HepG2 (cell line): Measurements from ENCODE around the gene SHISA7. TPM values are rescaled to one million over a fixed set of nuclear protein-coding genes. Genes with fewer than 3 reads are reported as not detected.

Experiments used
- ATF1 ChIP-seq: IDR thresholded peaks from 2 replicates; pipeline ENCODE4 v1.6.1; 2016; ENCODE audit warnings: mild to moderate bottlenecking, control low read depth
- FOXA1 ChIP-seq, 2 experiments: fragments of 450-650 bp in 1 of 2; sonication (generic) in 1 of 2; formaldehyde crosslinking in 1 of 2; IDR thresholded peaks; 2 replicates each; pipeline versions ENCODE4 v1.4.0 to v1.6.1; 2016 to 2020; ENCODE audit warnings: missing genetic modification reagents in 1 of 2
- HDAC2 ChIP-seq: sonication (generic); formaldehyde crosslinking; IDR thresholded peaks from 2 replicates; pipeline ENCODE4 v1.4.0; 2020; ENCODE audit warnings: missing genetic modification reagents
- MED8 ChIP-seq: sonication (generic); formaldehyde crosslinking; IDR thresholded peaks from 2 replicates; pipeline ENCODE4 v1.8.1; 2023; ENCODE audit warnings: mild to moderate bottlenecking, missing genetic modification reagents; ENCODE audit not compliant: insufficient replicate concordance
- RARG ChIP-seq: sonication (generic); formaldehyde crosslinking; IDR thresholded peaks from 2 replicates; pipeline ENCODE4 v1.4.0; 2020; ENCODE audit warnings: low read depth, mild to moderate bottlenecking, missing genetic modification reagents
- RBFOX2 ChIP-seq: fragments of 200-400 bp; formaldehyde crosslinking; IDR thresholded peaks from 2 replicates; pipeline ENCODE4 v1.6.1; 2017; ENCODE audit warnings: low read depth, mild to moderate bottlenecking, low read length
- SALL2 ChIP-seq: sonication (generic); formaldehyde crosslinking; IDR thresholded peaks from 2 replicates; pipeline ENCODE4 v1.8.1; 2023; ENCODE audit warnings: mild to moderate bottlenecking, missing genetic modification reagents, inconsistent platforms
- SIN3B ChIP-seq: fragments of 150-350 bp; IDR thresholded peaks from 2 replicates; pipeline ENCODE4 v1.6.1; 2014; ENCODE audit warnings: low read length
- THRA ChIP-seq: sonication (generic); formaldehyde crosslinking; IDR thresholded peaks from 2 replicates; pipeline ENCODE4 v1.4.0; 2020; ENCODE audit warnings: missing genetic modification reagents, borderline replicate concordance
- ZBTB44 ChIP-seq: sonication (generic); formaldehyde crosslinking; IDR thresholded peaks from 2 replicates; pipeline ENCODE4 v1.4.0; 2020; ENCODE audit warnings: missing genetic modification reagents
- ZFP37 ChIP-seq: sonication (generic); formaldehyde crosslinking; IDR thresholded peaks from 2 replicates; pipeline ENCODE4 v1.4.0; 2020; ENCODE audit warnings: missing genetic modification reagents, borderline replicate concordance
- ZMYM4 ChIP-seq: sonication (generic); formaldehyde crosslinking; IDR thresholded peaks from 2 replicates; pipeline ENCODE4 v1.8.1; 2023; ENCODE audit warnings: mild to moderate bottlenecking, missing genetic modification reagents
- ZNF775 ChIP-seq: sonication (generic); formaldehyde crosslinking; IDR thresholded peaks from 2 replicates; pipeline ENCODE4 v1.4.0; 2020; ENCODE audit warnings: missing genetic modification reagents, mild to moderate bottlenecking, moderate library complexity, borderline replicate concordance
- polyA plus RNA-seq, 8 experiments: library from polyadenylated mRNA; depleted of rRNA in 3 of 8; stranded (reverse) in 7 of 8; unstranded in 1 of 8; fragments of >200 nt; fragmentation: Illumina TruSeq in 4 of 8; extraction: Trizol in 4 of 8; gene quantifications; 2 replicates each; pipeline versions ENCODE4 v1.2.1 to v1.2.3, GENCODE V29; 2011 to 2016; ENCODE audit warnings: low read depth in 4 of 8, missing spikeins in 1 of 8, mixed read lengths in 1 of 8; ENCODE audit not compliant: insufficient read depth in 1 of 8
- total RNA-seq, 5 experiments: library from RNA; depleted of rRNA; stranded (reverse); fragments of >200 nt; fragmentation: Illumina TruSeq; extraction: Trizol; gene quantifications; 2 replicates each; pipeline ENCODE4 v1.2.3, GENCODE V29; 2016; ENCODE audit warnings: low read depth in 1 of 5
- TF ChIP-seq, protein P1 (sequence below): sonication (generic); formaldehyde crosslinking; IDR thresholded peaks from 2 replicates; pipeline ENCODE4 v1.4.0; 2020; ENCODE audit warnings: missing genetic modification reagents
- TF ChIP-seq, protein P2 (sequence below): sonication (generic); formaldehyde crosslinking; IDR thresholded peaks from 2 replicates; pipeline ENCODE4 v1.8.0; 2022; ENCODE audit warnings: missing genetic modification reagents, mild to moderate bottlenecking, inconsistent platforms, borderline replicate concordance
- TF ChIP-seq, protein P3 (sequence below): IDR thresholded peaks from 2 replicates; pipeline ENCODE4 v1.6.1; 2018; ENCODE audit warnings: missing genetic modification reagents, mild to moderate bottlenecking, missing compliant biosample characterization

Gene SHISA7
- total and polyA plus RNA-seq, 2 of the 13 experiments (the other 11 are each of a cell fraction or from before 2014, with no cell fraction given): not detected

GRCh38 chr19:55476100-55476775, 33.1 kb upstream of the SHISA7 start, which contains the start of gene ZNF628 (continued):
- TF ChIP-seq, protein P1, sequence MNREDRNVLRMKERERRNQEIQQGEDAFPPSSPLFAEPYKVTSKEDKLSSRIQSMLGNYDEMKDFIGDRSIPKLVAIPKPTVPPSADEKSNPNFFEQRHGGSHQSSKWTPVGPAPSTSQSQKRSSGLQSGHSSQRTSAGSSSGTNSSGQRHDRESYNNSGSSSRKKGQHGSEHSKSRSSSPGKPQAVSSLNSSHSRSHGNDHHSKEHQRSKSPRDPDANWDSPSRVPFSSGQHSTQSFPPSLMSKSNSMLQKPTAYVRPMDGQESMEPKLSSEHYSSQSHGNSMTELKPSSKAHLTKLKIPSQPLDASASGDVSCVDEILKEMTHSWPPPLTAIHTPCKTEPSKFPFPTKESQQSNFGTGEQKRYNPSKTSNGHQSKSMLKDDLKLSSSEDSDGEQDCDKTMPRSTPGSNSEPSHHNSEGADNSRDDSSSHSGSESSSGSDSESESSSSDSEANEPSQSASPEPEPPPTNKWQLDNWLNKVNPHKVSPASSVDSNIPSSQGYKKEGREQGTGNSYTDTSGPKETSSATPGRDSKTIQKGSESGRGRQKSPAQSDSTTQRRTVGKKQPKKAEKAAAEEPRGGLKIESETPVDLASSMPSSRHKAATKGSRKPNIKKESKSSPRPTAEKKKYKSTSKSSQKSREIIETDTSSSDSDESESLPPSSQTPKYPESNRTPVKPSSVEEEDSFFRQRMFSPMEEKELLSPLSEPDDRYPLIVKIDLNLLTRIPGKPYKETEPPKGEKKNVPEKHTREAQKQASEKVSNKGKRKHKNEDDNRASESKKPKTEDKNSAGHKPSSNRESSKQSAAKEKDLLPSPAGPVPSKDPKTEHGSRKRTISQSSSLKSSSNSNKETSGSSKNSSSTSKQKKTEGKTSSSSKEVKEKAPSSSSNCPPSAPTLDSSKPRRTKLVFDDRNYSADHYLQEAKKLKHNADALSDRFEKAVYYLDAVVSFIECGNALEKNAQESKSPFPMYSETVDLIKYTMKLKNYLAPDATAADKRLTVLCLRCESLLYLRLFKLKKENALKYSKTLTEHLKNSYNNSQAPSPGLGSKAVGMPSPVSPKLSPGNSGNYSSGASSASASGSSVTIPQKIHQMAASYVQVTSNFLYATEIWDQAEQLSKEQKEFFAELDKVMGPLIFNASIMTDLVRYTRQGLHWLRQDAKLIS (CRISPR knock-in tag): no peak
- peak; percentile 72 for TF ChIP-seq ZMYM4 (CRISPR knock-in tag)
- TF ChIP-seq ZFP37: no peak
- TF ChIP-seq, protein P2, sequence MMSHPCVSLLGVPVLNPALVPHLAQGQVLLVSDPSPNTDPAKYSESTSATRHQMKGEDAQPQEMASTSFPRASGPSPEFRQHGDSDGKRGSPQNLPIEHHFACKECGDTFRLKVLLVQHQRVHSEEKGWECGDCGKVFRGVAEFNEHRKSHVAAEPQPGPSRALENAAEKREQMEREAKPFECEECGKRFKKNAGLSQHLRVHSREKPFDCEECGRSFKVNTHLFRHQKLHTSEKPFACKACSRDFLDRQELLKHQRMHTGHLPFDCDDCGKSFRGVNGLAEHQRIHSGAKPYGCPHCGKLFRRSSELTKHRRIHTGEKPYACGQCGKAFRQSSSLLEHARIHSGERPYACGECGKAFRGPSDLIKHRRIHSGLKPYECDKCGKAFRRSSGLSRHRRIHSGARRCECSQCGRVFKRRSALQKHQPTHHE (CRISPR knock-in tag): no peak
- 0 out of 2 replicates have a peak, but pooled peaks have one; percentile 56 for TF ChIP-seq THRA
- peak; percentile 97 for TF ChIP-seq ATF1 (CRISPR knock-in tag)
- TF ChIP-seq, protein P3, sequence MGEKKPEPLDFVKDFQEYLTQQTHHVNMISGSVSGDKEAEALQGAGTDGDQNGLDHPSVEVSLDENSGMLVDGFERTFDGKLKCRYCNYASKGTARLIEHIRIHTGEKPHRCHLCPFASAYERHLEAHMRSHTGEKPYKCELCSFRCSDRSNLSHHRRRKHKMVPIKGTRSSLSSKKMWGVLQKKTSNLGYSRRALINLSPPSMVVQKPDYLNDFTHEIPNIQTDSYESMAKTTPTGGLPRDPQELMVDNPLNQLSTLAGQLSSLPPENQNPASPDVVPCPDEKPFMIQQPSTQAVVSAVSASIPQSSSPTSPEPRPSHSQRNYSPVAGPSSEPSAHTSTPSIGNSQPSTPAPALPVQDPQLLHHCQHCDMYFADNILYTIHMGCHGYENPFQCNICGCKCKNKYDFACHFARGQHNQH (CRISPR knock-in tag): peak; percentile 69; the same call in 1 of the 2 replicates
- no peak for TF ChIP-seq RARG (CRISPR knock-in tag)
- TF ChIP-seq FOXA1 (IDR thresholded peaks at IDR 0.05): no peak
- no peak for TF ChIP-seq FOXA1 (CRISPR knock-in tag; IDR thresholded peaks at IDR 0.05)
- peak; percentile 85; the same call in 1 of the 2 replicates for TF ChIP-seq SALL2 (CRISPR knock-in tag)
- no peak for TF ChIP-seq ZBTB44 (CRISPR knock-in tag)
- TF ChIP-seq MED8 (CRISPR knock-in tag): no peak
- no peak; the same call in 1 of the 2 replicates for TF ChIP-seq HDAC2 (CRISPR knock-in tag)
- TF ChIP-seq RBFOX2: peak; percentile 93
- TF ChIP-seq ZNF775 (CRISPR knock-in tag): no peak
- TF ChIP-seq SIN3B: no peak
